ENCODE data around the gene RNF182.
"Not testable (repeated sequence)": the region's sequence is repeated elsewhere in the genome, so short reads cannot be mapped to it uniquely, and the experiment has no call there.

Gene RNF182

GRCh38 chr6:13934721-13935120 is 10.0 kb downstream of the RNF182 start:
- no peak overlapping the region for H3K4me3 ChIP-seq (replicated peaks; ENCODE audit: low read depth, low read length)
- no peak for TF ChIP-seq CTCF (IDR thresholded peaks at IDR 0.05; ENCODE audit: low read length, missing control alignments)
- DNase-seq (ENCODE audit: low read depth): no peak

- DNase-seq (ENCODE audit: low read depth): no peak
- TF ChIP-seq CTCF (IDR thresholded peaks at IDR 0.05; ENCODE audit: low read length, missing control alignments): no peak
- no peak overlapping the region for H3K4me3 ChIP-seq (replicated peaks; ENCODE audit: low read depth, low read length)
These were observed 10.6 kb downstream of the RNF182 start for GRCh38 chr6:13935190-13935880.

GRCh38 chr6:13935881-13936261 is 11.1 kb downstream of the RNF182 start:
- DNase-seq (ENCODE audit: low read depth): peak; percentile 20
- not testable (repeated sequence) for H3K4me3 ChIP-seq (replicated peaks; ENCODE audit: low read depth, low read length)

GRCh38 chr6:13941902-13942301 is 17.1 kb downstream of the RNF182 start:
- H3K4me3 ChIP-seq (replicated peaks; ENCODE audit: low read depth, low read length): no peak overlapping the region

GRCh38 chr6:13943943-13944342 is 19.2 kb downstream of the RNF182 start:
- no peak overlapping the region for H3K4me3 ChIP-seq (replicated peaks; ENCODE audit: low read depth, low read length)
- no peak for TF ChIP-seq CTCF (IDR thresholded peaks at IDR 0.05; ENCODE audit: low read length, missing control alignments)
- no peak for DNase-seq (ENCODE audit: low read depth)

More at GRCh38 chr6:13941902-13942301, 17.1 kb downstream of the RNF182 start:
- no peak for TF ChIP-seq CTCF (IDR thresholded peaks at IDR 0.05; ENCODE audit: low read length, missing control alignments)
- no peak for DNase-seq (ENCODE audit: low read depth)

GRCh38 chr6:13946506-13946905 is 21.8 kb downstream of the RNF182 start:
- no peak for TF ChIP-seq CTCF (IDR thresholded peaks at IDR 0.05; ENCODE audit: low read length, missing control alignments)
- H3K4me3 ChIP-seq (replicated peaks; ENCODE audit: low read depth, low read length): no peak overlapping the region
- DNase-seq (ENCODE audit: low read depth): no peak

GRCh38 chr6:13947611-13948178 is 22.9 kb downstream of the RNF182 start:
- DNase-seq (ENCODE audit: low read depth): no peak
- no peak overlapping the region for H3K4me3 ChIP-seq (replicated peaks; ENCODE audit: low read depth, low read length)
- no peak for TF ChIP-seq CTCF (IDR thresholded peaks at IDR 0.05; ENCODE audit: low read length, missing control alignments)
